ENCODE measurements around the gene MRPS34.

The MRPS34 gene

GRCh38 chr16:1769402-1770300 lies 3.3 kb downstream of the MRPS34 start:
- no peak for DNase-seq (ENCODE audit: low read depth)

- DNase-seq (ENCODE audit: low read depth), result no peak
These were observed 4.0 kb downstream of the MRPS34 start for GRCh38 chr16:1768767-1769401.

GRCh38 chr16:1768061-1768766 lies 4.7 kb downstream of the MRPS34 start:
- DNase-seq (ENCODE audit: low read depth), result no peak

GRCh38 chr16:1767116-1767994 lies 5.6 kb downstream of the MRPS34 start:
- DNase-seq (ENCODE audit: low read depth), result no peak

- no peak for DNase-seq (ENCODE audit: low read depth)
These were observed 6.2 kb downstream of the MRPS34 start for GRCh38 chr16:1766701-1767100.

GRCh38 chr16:1766231-1766630 lies 6.7 kb downstream of the MRPS34 start:
- DNase-seq (ENCODE audit: low read depth), result no peak

GRCh38 chr16:1765826-1766225 lies 7.1 kb downstream of the MRPS34 start:
- no peak for DNase-seq (ENCODE audit: low read depth)

- DNase-seq (ENCODE audit: low read depth), result no peak
These were observed 8.0 kb downstream of the MRPS34 start for GRCh38 chr16:1764971-1765370.

- no peak for DNase-seq (ENCODE audit: low read depth)
These were observed 9.1 kb downstream of the MRPS34 start for GRCh38 chr16:1763521-1764511.

- DNase-seq (ENCODE audit: low read depth), result no peak
These were observed 9.9 kb downstream of the MRPS34 start for GRCh38 chr16:1762879-1763520.

- no peak for DNase-seq (ENCODE audit: low read depth)
These were observed 10.6 kb downstream of the MRPS34 start for GRCh38 chr16:1762196-1762878.

- no peak for DNase-seq (ENCODE audit: low read depth)
These were observed 11.2 kb downstream of the MRPS34 start for GRCh38 chr16:1761751-1762150.

- DNase-seq (ENCODE audit: low read depth), result no peak
These were observed 12.0 kb downstream of the MRPS34 start for GRCh38 chr16:1760911-1761310.

GRCh38 chr16:1759511-1759910 lies 13.4 kb downstream of the MRPS34 start:
- DNase-seq (ENCODE audit: low read depth), result no peak

GRCh38 chr16:1758923-1759322 lies 14.0 kb downstream of the MRPS34 start:
- no peak for DNase-seq (ENCODE audit: low read depth)

- no peak for DNase-seq (ENCODE audit: low read depth)
These were observed 15.0 kb downstream of the MRPS34 start for GRCh38 chr16:1757714-1758461.

GRCh38 chr16:1754204-1754603 lies 18.7 kb downstream of the MRPS34 start:
- no peak for DNase-seq (ENCODE audit: low read depth)

- DNase-seq (ENCODE audit: low read depth), result no peak
These were observed 20.1 kb downstream of the MRPS34 start for GRCh38 chr16:1752853-1753252.

GRCh38 chr16:1751946-1752345 lies 21.0 kb downstream of the MRPS34 start:
- DNase-seq (ENCODE audit: low read depth), result no peak

All from stimulated activated CD8-positive, alpha-beta memory T cell treated with anti-CD3 and anti-CD28 coated beads, Interleukin-12 subunit alpha, Interleukin-12 subunit beta, amount 100 ng/mL, for 4 hours (primary cell).